Right cardiac atrium (tissue), 5 donors: ENCODE measurements around the gene KRT36. TPM values are rescaled to one million over a fixed set of nuclear protein-coding genes. Genes with fewer than 3 reads are reported as not detected.

Experiments
- ATAC-seq, 2 donors: fragments of 200-7000 bp; cut with Tn5 transposase; one replicate each; pipeline versions ENCODE4 v1.8.0 to v1.9.1; 2020; ENCODE audit warnings: moderate library complexity in 2 of 2, mild to moderate bottlenecking in 1 of 2
- DNase-seq, 3 donors: peaks; one replicate each; pipeline ENCODE4 v3.0.0-alpha.2; 2020
- H3K27ac ChIP-seq: one replicate; pipeline ENCODE4 v1.5.1; 2013; ENCODE audit warnings: mild to moderate bottlenecking, low read length, control low read depth, moderate library complexity
- H3K27me3 ChIP-seq: one replicate; pipeline ENCODE4 v1.6.1; 2013; ENCODE audit not compliant: control insufficient read depth, insufficient read depth
- H3K4me1 ChIP-seq: one replicate; pipeline ENCODE4 v1.6.1; 2013; ENCODE audit warnings: low read length; ENCODE audit not compliant: control insufficient read depth, insufficient read depth
- H3K4me3 ChIP-seq: one replicate; pipeline ENCODE4 v1.5.1; 2013; ENCODE audit warnings: low read length, control low read depth
- H3K9me3 ChIP-seq: one replicate; pipeline ENCODE4 v1.6.1; 2013; ENCODE audit warnings: low read length; ENCODE audit not compliant: control insufficient read depth
- WGBS: extraction: QIAGEN DNeasy Blood & Tissue Kit; methylation state at CpG from one replicate; pipeline ENCODE4 v1.1.7; 2013; 5-methylcytosine and 5-hydroxymethylcytosine counted together
- intact Hi-C, 4 donors: fragments of 100-400 bp; cut with DNase I; formaldehyde crosslinking; loops; one replicate each; pipeline versions ENCODE4 v1.11.0 to v1.14.0; 2022 to 2023
- polyA plus RNA-seq: library from polyadenylated mRNA; stranded (reverse); fragments of 200-250 nt; gene quantifications from one replicate; pipeline ENCODE4 v1.2.3, GENCODE V29; 2013
- total RNA-seq, 4 donors: library from RNA; stranded (reverse); fragmentation: NEBNext Ultra II Directional; extraction: Animal tissue kit (Norgen Biotek cat#: 25700); gene quantifications; one replicate each; pipeline ENCODE4 v1.2.1, GENCODE V29; 2021
- donor health status: healthy with polysubstance abuse.
- donor health status: DM: no; HTN: yes; CAD: no.
- donor health status: DM: no; HTN: no; CAD: no.
- donor health status: DM: no; HTN: yes; CAD: no; lungs with severe emphysema.
- donor health status: DM: yes; HTN: yes; CAD: no.

Gene KRT36
- total and polyA plus RNA-seq, 5 donors: not detected

DNA sequence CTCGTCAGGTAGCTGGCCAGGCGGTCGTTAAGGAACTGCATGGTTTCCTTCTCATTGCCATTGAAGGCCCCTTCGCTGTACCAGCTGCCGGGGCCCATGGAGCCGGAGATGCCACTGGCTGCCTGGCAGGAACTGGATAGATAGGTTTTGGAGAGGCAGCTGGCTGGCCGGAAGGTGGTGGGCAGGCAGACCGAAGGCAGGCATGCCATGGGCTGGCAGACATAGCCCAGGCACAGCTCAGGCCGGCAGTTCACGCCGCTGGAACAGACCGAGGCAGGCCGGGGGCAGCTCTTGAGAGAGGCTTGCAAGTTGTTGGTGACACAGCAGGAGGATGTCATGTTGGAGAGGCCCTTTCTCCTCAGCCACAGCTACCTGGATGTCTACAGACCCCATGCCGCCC, 22.7 kb downstream of the KRT36 start, which contains the start of gene KRT32:
KRT32 (minus strand) TSS at position 399 of the 400 bp plus-strand sequence; CDS start at position 338, 61 bp downstream.
- H3K4me3 ChIP-seq: no peak within 1 kb of the TSS
- H3K27ac ChIP-seq: no peak within 1 kb of the TSS
- DNase-seq: no peak
- H3K27me3 ChIP-seq: no peaks in the 10 kb centered on the region
- no peaks in the 10 kb centered on the region for H3K9me3 ChIP-seq
- WGBS: 92% methylated on average over 14 of the region's 14 CpGs
- intact Hi-C loops: no loop called here
- no peaks in the 10 kb centered on the region for H3K4me1 ChIP-seq
- no peak for ATAC-seq

- no peak overlapping the region for H3K4me3 ChIP-seq
- intact Hi-C loops: no loop called here
- no peaks in the 10 kb centered on the region for H3K9me3 ChIP-seq
- ATAC-seq (peak; percentile 88 to 90), DNase-seq (peak; percentile 41 to 64 (median 63))
- no peaks in the 10 kb centered on the region for H3K27me3 ChIP-seq
- H3K4me1 ChIP-seq: no peaks in the 10 kb centered on the region
- H3K27ac ChIP-seq: no peak overlapping the region
- WGBS: 21% methylated on average over 6 of the region's 6 CpGs
Measured at GRCh38 chr17:41464682-41465081, 25.0 kb downstream of the KRT36 start.

DNA sequence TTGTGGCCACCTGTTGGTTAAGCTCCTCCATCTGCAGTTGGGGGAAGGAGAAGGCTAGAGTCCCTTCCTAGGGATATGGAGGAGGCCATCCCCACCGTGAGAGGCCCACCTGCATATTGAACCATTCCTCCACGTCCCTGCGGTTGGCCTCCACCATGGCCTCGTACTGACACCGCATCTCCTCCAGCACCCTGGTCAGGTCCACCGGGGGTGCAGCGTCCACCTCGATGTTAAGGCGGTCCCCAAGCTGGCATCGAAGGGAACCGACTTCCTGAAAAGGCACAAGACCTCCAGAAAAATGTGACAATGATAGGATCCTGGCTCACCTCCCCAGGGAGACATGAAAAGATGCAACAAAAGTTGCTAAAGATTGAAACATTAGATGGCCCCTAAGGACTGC, 25.5 kb downstream of the KRT36 start:
- DNase-seq (no peak), ATAC-seq (no peak)
- WGBS: 87% methylated on average over 11 of the region's 11 CpGs
- intact Hi-C loops: no loop called here
- no peak overlapping the region for H3K4me3 ChIP-seq
- no peaks in the 10 kb centered on the region for H3K9me3 ChIP-seq
- no peaks in the 10 kb centered on the region for H3K27me3 ChIP-seq
- no peaks in the 10 kb centered on the region for H3K4me1 ChIP-seq
- H3K27ac ChIP-seq: no peak overlapping the region

- no peak for DNase-seq
- H3K27me3 ChIP-seq: no peaks in the 10 kb centered on the region
- no peak for ATAC-seq
- H3K9me3 ChIP-seq: no peaks in the 10 kb centered on the region
- H3K27ac ChIP-seq: no peak overlapping the region
- no peaks in the 10 kb centered on the region for H3K4me1 ChIP-seq
- 89% methylated on average over 8 of the region's 8 CpGs for WGBS
- intact Hi-C loops: no loop called here
- H3K4me3 ChIP-seq: no peak overlapping the region
Measured at GRCh38 chr17:41463746-41464145, 26.0 kb downstream of the KRT36 start.

GRCh38 chr17:41462705-41463104, 27.0 kb downstream of the KRT36 start:
- 82% methylated on average over 15 of the region's 15 CpGs for WGBS
- H3K27ac ChIP-seq: no peak overlapping the region
- intact Hi-C loops: no loop called here
- ATAC-seq: no peak
- no peak for DNase-seq
- H3K27me3 ChIP-seq: no peaks in the 10 kb centered on the region
- no peaks in the 10 kb centered on the region for H3K9me3 ChIP-seq
- H3K4me3 ChIP-seq: no peak overlapping the region
- no peaks in the 10 kb centered on the region for H3K4me1 ChIP-seq

DNA sequence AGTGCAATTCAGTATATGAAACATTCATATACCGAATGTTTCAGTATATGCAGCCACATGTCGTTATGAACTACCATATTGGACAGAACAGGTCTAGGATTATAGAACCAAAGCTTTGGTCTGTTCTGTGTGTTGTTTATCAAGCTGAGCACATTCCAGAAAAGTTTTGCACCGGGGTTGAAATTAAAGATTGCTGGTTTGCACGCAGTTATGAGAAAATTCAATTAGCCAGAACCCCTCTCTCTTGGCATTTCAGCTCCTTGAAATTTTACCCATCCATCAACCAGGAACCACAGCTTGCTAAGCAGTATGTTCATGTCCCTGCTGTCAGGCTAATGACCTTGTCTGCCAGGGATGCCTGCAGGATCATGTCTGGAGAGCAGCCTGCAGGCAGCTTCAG, 32.0 kb downstream of the KRT36 start:
- DNase-seq: no peak
- H3K9me3 ChIP-seq: no peaks in the 10 kb centered on the region
- no peak overlapping the region for H3K27ac ChIP-seq
- H3K4me3 ChIP-seq: no peak overlapping the region
- no peaks in the 10 kb centered on the region for H3K4me1 ChIP-seq
- no peaks in the 10 kb centered on the region for H3K27me3 ChIP-seq
- intact Hi-C loops: no loop called here
- ATAC-seq: no peak
- 68% methylated on average over 4 of the region's 4 CpGs for WGBS

DNA sequence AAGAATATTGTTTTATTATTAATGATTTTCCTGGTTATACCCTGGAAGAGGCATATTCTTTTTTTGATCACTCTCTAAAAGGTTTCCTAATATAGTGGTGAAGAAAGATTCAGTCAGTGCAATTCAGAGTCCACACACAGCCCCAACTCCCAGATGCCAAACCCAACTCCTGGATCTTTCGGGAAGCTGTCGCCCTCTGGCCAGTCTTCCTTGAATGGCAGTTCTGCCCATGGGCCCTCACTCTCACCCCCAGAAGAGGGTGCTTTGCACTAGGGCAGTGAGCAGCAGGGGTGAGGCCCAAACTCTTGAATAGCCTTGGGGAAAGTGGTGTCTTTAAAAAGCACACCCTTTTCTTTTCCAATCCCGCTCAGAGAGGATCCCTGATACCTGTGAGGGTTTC, 33.5 kb downstream of the KRT36 start:
- intact Hi-C loops: no loop called here
- H3K27me3 ChIP-seq: no peaks in the 10 kb centered on the region
- H3K9me3 ChIP-seq: peaks cover 3% of the 10 kb centered on the region
- no peak for ATAC-seq
- DNase-seq: no peak
- H3K4me3 ChIP-seq: no peak overlapping the region
- H3K4me1 ChIP-seq: no peaks in the 10 kb centered on the region
- 79% methylated on average over 3 of the region's 3 CpGs for WGBS
- H3K27ac ChIP-seq: no peak overlapping the region

- DNase-seq (no peak), ATAC-seq (no peak)
- H3K27me3 ChIP-seq: peaks cover 2% of the 10 kb centered on the region
- H3K9me3 ChIP-seq: peaks cover 7% of the 10 kb centered on the region
- H3K27ac ChIP-seq: no peak overlapping the region
- H3K4me1 ChIP-seq: no peaks in the 10 kb centered on the region
- 89% methylated on average over 1 of the region's 1 CpG for WGBS
- intact Hi-C loops: no loop called here
- no peak overlapping the region for H3K4me3 ChIP-seq
Measured at GRCh38 chr17:41455236-41455635, 34.5 kb downstream of the KRT36 start.

GRCh38 chr17:41453066-41453465, 36.6 kb downstream of the KRT36 start:
- 89% methylated on average over 3 of the region's 3 CpGs for WGBS

DNA sequence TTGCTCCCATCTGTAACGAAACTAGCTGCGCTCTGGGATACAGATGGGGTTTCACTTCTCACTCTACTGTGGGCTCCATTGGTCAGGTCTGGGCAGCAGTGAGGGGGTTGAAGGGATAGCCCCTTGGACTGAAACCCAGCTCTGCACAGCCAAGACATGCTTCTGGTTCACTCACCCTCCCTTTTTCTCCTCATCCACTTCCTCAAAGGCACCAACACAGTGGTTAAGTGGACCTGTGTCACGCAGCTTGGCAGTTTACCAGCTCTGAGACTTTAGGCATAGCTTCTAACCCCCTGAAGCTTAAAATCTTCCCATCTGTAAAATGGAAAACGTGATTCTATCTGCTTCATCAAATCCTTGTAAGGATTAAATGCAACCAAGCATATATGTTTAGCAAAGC, 37.4 kb downstream of the KRT36 start:
- Histone ChIP-seq H3K27me3 (peaks cover 2% of the 10 kb centered on the region), H3K9me3 (peaks cover 7% of the 10 kb centered on the region), H3K27ac (no peak overlapping the region), H3K4me3 (no peak overlapping the region), H3K4me1 (no peaks in the 10 kb centered on the region)
- DNase-seq: no peak
- no peak for ATAC-seq
- WGBS: 53% methylated on average over 4 of the region's 4 CpGs
- intact Hi-C loops: no loop called here

More at GRCh38 chr17:41453066-41453465, 36.6 kb downstream of the KRT36 start:
- H3K27me3 ChIP-seq: peaks cover 2% of the 10 kb centered on the region
- no peak overlapping the region for H3K4me3 ChIP-seq
- no peak for ATAC-seq
- no peaks in the 10 kb centered on the region for H3K4me1 ChIP-seq
- intact Hi-C loops: no loop called here
- H3K9me3 ChIP-seq: peaks cover 7% of the 10 kb centered on the region
- H3K27ac ChIP-seq: no peak overlapping the region
- DNase-seq: no peak

DNA sequence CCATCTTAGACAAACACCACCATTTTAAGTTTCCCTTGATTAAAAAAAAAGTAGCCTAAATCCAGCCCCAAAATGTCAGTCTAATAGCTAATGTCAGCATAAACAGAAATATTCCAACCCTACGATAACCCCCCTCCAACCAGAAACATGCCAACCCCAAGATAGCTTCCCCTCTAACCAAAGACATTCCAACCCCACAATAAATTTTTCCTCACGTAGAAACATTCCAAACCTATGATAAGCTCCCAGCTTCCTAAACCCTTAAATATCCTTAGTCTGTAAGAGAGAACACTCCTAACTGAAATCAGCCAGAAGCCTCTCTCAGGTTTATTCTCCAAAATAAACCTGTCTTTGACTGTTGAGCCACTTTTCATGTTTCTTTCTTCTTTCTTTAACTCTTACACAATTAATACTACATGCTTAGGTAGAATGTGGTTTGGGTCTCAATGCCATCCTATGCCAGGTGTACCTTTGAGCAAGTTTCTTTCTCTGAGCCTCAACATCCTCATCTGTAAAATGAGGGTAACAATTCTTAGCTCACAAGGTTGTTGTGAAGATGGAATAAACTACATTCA, 38.5 kb downstream of the KRT36 start:
- DNase-seq (no peak), ATAC-seq (no peak)
- 57% methylated on average over 2 of the region's 2 CpGs for WGBS
- Histone ChIP-seq H3K4me1 (no peaks in the 10 kb centered on the region), H3K9me3 (peaks cover 7% of the 10 kb centered on the region), H3K27me3 (peaks cover 2% of the 10 kb centered on the region), H3K4me3 (no peak overlapping the region), H3K27ac (no peak overlapping the region)
- intact Hi-C loops: no loop called here

- peaks cover 2% of the 10 kb centered on the region for H3K27me3 ChIP-seq
- no peak for ATAC-seq
- no peaks in the 10 kb centered on the region for H3K4me1 ChIP-seq
- no peak overlapping the region for H3K4me3 ChIP-seq
- intact Hi-C loops: no loop called here
- DNase-seq: no peak
- WGBS: 81% methylated on average over 6 of the region's 6 CpGs
- H3K9me3 ChIP-seq: peaks cover 7% of the 10 kb centered on the region
- no peak overlapping the region for H3K27ac ChIP-seq
Measured at GRCh38 chr17:41449008-41449407, 40.7 kb downstream of the KRT36 start.
